Measurements from ENCODE around the gene RASGRP4.

GRCh38 chr19:38360351-38360750 lies 65.7 kb downstream of the RASGRP4 start:
- TF ChIP-seq EP300 (IDR thresholded peaks at IDR 0.05) (no peak), RFX5 (IDR thresholded peaks at IDR 0.05) (no peak), CHD4 (IDR thresholded peaks at IDR 0.05; ENCODE audit: borderline replicate concordance) (no peak), MAX (IDR thresholded peaks at IDR 0.05) (no peak)

All from A549 (cell line).